Measurements from ENCODE around the gene NETO2. TPM values are rescaled to one million over a fixed set of nuclear protein-coding genes. Genes with fewer than 3 reads are reported as not detected.
A peak's percentile ranks its signal among the peaks of the same experiment; 100 is the strongest.

The NETO2 gene
- total RNA-seq, 2 donors from 2014 or later, result 2.5 to 2.6 TPM

- no peak for ATAC-seq
- intact Hi-C loops (cut with DNase I), result no loop called here
These were observed 89.8 kb downstream of the NETO2 start for GRCh38 chr16:47053895-47054294.

GRCh38 chr16:47052666-47053640 is 90.8 kb downstream of the NETO2 start:
- ATAC-seq (no peak), DNase-seq (no peak)
- intact Hi-C loops (cut with DNase I), result no loop called here

More at GRCh38 chr16:47053895-47054294, 89.8 kb downstream of the NETO2 start:
- DNase-seq, result no peak

GRCh38 chr16:47051031-47051430 is 92.7 kb downstream of the NETO2 start:
- ATAC-seq (no peak), DNase-seq (no peak)
- intact Hi-C loops (cut with DNase I), result no loop called here

- no peak for DNase-seq
- no peak for ATAC-seq
- intact Hi-C loops (cut with DNase I), result no loop called here
These were observed 93.7 kb downstream of the NETO2 start for GRCh38 chr16:47049901-47050583.

GRCh38 chr16:47047524-47048203 is 96.1 kb downstream of the NETO2 start:
- DNase-seq, result no peak
- intact Hi-C loops (cut with DNase I), result no loop called here
- ATAC-seq, result no peak

DNA sequence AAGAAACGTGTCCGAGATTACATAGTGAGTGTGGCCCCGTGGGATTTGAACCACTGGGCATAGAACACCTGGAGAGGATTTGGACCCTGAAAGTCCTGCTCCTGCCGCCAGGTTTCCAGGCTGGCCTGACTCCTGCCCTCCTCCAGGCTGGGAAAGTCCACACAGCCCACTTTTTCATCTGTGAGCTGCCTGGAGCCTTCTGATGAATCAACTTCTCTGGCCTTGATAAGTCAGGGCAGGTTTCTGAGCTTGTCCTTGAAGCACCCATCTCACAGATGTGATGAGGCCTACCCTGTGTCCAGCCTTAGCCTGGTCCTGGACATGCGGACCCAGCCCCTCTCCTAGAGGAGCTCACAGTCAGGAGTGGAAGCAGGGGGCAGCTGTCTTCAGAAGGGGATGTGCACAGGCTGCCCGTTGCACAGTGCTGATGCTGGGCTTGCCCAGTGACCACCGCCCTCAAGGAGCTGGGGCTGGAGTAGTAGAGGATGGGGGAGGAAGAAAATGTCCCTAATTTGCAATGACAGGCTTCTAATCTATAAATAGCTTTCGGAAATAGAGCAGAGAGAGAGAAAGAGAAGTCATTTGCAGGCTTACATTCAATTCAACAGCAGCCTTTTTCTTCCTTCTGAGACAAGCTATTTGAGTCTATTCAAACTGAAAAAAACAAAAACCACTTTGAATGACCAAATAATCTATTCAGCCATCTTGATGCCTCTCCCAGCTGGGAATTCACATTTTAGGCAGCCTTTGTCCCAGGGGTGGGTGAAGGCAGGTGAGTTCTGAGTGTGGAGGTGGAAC is 96.8 kb downstream of the NETO2 start:
- intact Hi-C loops (cut with DNase I), result no loop called here
- ATAC-seq, result no peak

GRCh38 chr16:47045459-47045858 is 98.3 kb downstream of the NETO2 start:
- intact Hi-C loops (cut with DNase I), result no loop called here
- ATAC-seq (no peak), DNase-seq (no peak)

More for the DNA sequence above, 96.8 kb downstream of the NETO2 start:
- DNase-seq, result no peak

- ATAC-seq, result no peak
These were observed 98.7 kb downstream of the NETO2 start for GRCh38 chr16:47045023-47045422.

DNA sequence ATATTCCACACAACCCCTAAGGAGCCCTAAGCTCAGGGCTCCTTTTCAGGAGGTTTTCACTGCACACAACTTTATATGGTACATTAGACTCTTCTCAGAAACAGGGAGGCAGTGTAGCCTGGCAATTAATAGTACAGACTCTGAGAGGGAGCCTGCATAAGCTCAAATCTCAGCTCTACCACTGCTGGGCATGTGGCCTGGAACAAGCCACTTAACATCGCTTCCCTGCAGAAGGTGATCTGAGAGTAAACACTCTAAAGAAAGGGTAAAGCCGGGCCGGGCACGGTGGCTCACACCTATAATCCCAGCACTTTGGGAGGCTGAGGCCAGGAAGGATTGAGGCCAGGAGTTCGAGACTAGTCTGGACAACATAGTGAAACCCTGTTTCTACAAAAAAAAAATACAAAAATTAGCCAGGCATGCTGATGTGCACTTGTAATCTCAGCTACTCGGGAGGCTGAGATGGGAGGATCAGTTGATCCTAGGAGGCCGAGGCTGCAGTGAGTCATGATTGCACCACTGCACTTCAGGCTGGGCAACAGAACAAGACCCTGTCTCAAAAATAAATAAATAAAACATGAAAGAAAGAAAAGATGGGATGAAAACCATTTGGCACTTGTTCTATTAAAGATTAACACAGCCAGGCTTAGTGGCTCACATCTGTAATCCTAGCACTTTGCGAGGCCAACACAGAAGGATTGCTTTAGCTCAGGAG is 99.6 kb downstream of the NETO2 start:
- intact Hi-C loops (cut with DNase I), result no loop called here
- DNase-seq (no peak), ATAC-seq (peak in 1 of 2 donors; percentile 30)

More at GRCh38 chr16:47045023-47045422, 98.7 kb downstream of the NETO2 start:
- intact Hi-C loops (cut with DNase I), result no loop called here
- no peak for DNase-seq

- intact Hi-C loops (cut with DNase I), result no loop called here
- no peak for DNase-seq
- ATAC-seq, result no peak
These were observed 100.5 kb downstream of the NETO2 start for GRCh38 chr16:47043200-47043599.

DNA sequence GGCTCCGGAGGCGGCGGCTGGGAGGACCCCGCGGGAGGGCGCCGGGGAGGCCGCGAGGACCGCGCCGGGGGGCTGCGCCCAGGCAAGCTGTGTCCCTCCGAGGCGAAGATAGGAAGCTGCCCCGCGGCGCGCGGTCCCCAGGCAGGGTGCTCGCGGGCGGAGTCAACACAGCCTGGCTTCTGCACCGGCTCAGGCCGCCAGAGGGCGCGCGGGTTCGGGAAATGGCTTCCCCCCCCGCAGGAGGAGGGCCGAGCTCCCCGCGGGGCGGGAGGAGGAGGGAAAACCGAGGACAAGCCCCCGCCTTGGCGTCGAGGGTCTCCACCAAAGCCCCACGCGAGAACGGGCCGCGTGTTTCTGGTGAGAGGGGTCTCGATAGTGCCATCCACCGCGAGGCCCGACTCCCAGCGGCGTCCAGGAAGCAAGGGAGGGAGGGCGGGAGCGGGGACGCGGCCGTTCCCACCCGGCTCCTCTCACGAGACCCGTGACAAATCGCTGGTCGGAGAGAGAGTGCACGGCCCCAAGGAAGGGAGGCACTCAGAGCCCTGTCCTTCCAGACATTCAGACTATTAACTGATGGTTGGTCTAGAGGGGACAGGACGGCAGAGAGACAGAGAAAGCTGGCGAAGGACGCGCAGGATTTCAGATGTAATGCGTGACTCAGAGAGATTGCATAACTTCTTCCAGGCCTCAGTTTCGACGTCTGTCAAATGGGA is 105.8 kb downstream of the NETO2 start:
- ATAC-seq (peak; percentile 98 to 99), DNase-seq (peak; percentile 92)
- intact Hi-C loops (cut with DNase I), result loop anchor here in 1 of 2 donors (5.0 kb wide), 1 partner anchor 1119 kb away; the partner anchor contains the start of gene ABCC12

GRCh38 chr16:47037396-47037745 is 106.4 kb downstream of the NETO2 start:
- DNase-seq, result no peak
- ATAC-seq, result peak; percentile 46 to 75
- intact Hi-C loops (cut with DNase I), result loop anchor here in 1 of 2 donors (5.0 kb wide), 1 partner anchor 1120 kb away; the partner anchor contains the start of gene ABCC12

- ATAC-seq (no peak), DNase-seq (no peak)
- intact Hi-C loops (cut with DNase I), result loop anchor here in 1 of 2 donors (5.0 kb wide), 1 partner anchor 1121 kb away; the partner anchor contains the start of gene ABCC12
These were observed 107.5 kb downstream of the NETO2 start for GRCh38 chr16:47036201-47036600.

GRCh38 chr16:47035436-47035835 is 108.3 kb downstream of the NETO2 start:
- ATAC-seq (no peak), DNase-seq (no peak)
- intact Hi-C loops (cut with DNase I), result loop anchor here in 1 of 2 donors (5.0 kb wide), 1 partner anchor 1122 kb away; the partner anchor contains the start of gene ABCC12

DNA sequence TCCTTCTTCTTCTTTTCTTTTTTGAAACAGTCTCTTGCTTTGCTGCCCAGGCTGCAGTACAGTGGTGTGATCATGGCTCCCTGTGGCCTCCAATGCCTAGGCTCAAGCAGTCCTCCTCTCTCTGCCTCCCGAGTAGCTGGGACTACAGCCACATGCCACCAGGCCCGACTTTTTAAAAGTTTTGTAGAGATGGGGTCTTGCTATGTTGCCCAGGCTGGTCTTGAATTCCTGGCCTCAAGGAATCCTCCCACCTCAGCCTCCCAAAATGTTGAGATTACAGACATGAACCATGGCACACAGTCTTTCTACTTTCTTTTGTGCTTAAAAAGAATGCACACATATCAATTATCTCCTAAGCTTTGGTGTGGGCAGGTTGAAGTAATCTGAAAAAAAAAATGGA is 109.3 kb downstream of the NETO2 start:
- ATAC-seq (no peak), DNase-seq (no peak)
- intact Hi-C loops (cut with DNase I), result no loop called here

GRCh38 chr16:47033176-47033575 is 110.6 kb downstream of the NETO2 start:
- ATAC-seq, result no peak
- no peak for DNase-seq
- intact Hi-C loops (cut with DNase I), result no loop called here

GRCh38 chr16:47029724-47030123 is 114.0 kb downstream of the NETO2 start:
- intact Hi-C loops (cut with DNase I), result no loop called here
- DNase-seq, result no peak
- ATAC-seq, result no peak

All from left cardiac atrium (tissue), 4 donors.